Measurements from ENCODE around the gene XPNPEP1.
A peak's percentile ranks its signal among the peaks of the same experiment; 100 is the strongest.

Gene XPNPEP1

GRCh38 chr10:109852475-109853037 is 70.8 kb downstream of the XPNPEP1 start:
- no peaks in the 10 kb centered on the region for H3K36me3 ChIP-seq (ENCODE audit: control insufficient read depth, low read length)
- H3K79me2 ChIP-seq (ENCODE audit: control insufficient read depth, low read length) = no peaks in the 10 kb centered on the region
- H3K4me3 ChIP-seq (ENCODE audit: low read length) = no peak overlapping the region
- TF ChIP-seq CTCF (IDR thresholded peaks at IDR 0.05; ENCODE audit: low read depth, low read length, poor library complexity, severe bottlenecking) (peak; percentile 93), EZH2phosphoT487 (IDR thresholded peaks at IDR 0.05; ENCODE audit: borderline replicate concordance, low read length) (no peak)
- no peak overlapping the region for H3K27ac ChIP-seq (ENCODE audit: low read depth, low read length)
- no peaks in the 10 kb centered on the region for H3K9me3 ChIP-seq (ENCODE audit: control insufficient read depth, insufficient read depth, low read length)
- H4K20me1 ChIP-seq (ENCODE audit: control insufficient read depth, insufficient read depth, low read depth, low read length) = no peaks in the 10 kb centered on the region
- peaks cover 8% of the 10 kb centered on the region; the same call in 1 of the 2 replicates for H3K27me3 ChIP-seq (ENCODE audit: control insufficient read depth, low read length)
- H3K9me2 ChIP-seq (replicated peaks; ENCODE audit: control insufficient read depth, low read length) = no peaks in the 10 kb centered on the region
- H3F3A ChIP-seq (ENCODE audit: control insufficient read depth, insufficient read depth) = no peaks in the 10 kb centered on the region
- no peak overlapping the region for H3K4me2 ChIP-seq (ENCODE audit: low read length)
- no peaks in the 10 kb centered on the region for H3K4me1 ChIP-seq (ENCODE audit: control insufficient read depth, low read length)

GRCh38 chr10:109851616-109852474 is 71.5 kb downstream of the XPNPEP1 start:
- Histone ChIP-seq H3K4me2 (ENCODE audit: low read length) (no peak overlapping the region), H3K27me3 (ENCODE audit: control insufficient read depth, low read length) (peaks cover 11% of the 10 kb centered on the region), H3K79me2 (ENCODE audit: control insufficient read depth, low read length) (no peaks in the 10 kb centered on the region), H4K20me1 (ENCODE audit: control insufficient read depth, insufficient read depth, low read depth, low read length) (no peaks in the 10 kb centered on the region), H3K9me2 (replicated peaks; ENCODE audit: control insufficient read depth, low read length) (no peaks in the 10 kb centered on the region), H3K4me3 (ENCODE audit: low read length) (no peak overlapping the region), H3K9me3 (ENCODE audit: control insufficient read depth, insufficient read depth, low read length) (no peaks in the 10 kb centered on the region), H3K27ac (ENCODE audit: low read depth, low read length) (no peak overlapping the region), H3F3A (ENCODE audit: control insufficient read depth, insufficient read depth) (no peaks in the 10 kb centered on the region), H3K4me1 (ENCODE audit: control insufficient read depth, low read length) (no peaks in the 10 kb centered on the region), H3K36me3 (ENCODE audit: control insufficient read depth, low read length) (no peaks in the 10 kb centered on the region)
- TF ChIP-seq CTCF (IDR thresholded peaks at IDR 0.05; ENCODE audit: low read depth, low read length, poor library complexity, severe bottlenecking) (no peak), EZH2phosphoT487 (IDR thresholded peaks at IDR 0.05; ENCODE audit: borderline replicate concordance, low read length) (no peak)

GRCh38 chr10:109846832-109847231 is 76.5 kb downstream of the XPNPEP1 start:
- TF ChIP-seq CTCF (IDR thresholded peaks at IDR 0.05; ENCODE audit: low read depth, low read length, poor library complexity, severe bottlenecking) = no peak
- no peak for TF ChIP-seq EZH2phosphoT487 (IDR thresholded peaks at IDR 0.05; ENCODE audit: borderline replicate concordance, low read length)
- Histone ChIP-seq H3K27ac (ENCODE audit: low read depth, low read length) (no peak overlapping the region), H3K4me3 (ENCODE audit: low read length) (no peak overlapping the region), H3K4me2 (ENCODE audit: low read length) (no peak overlapping the region), H3K9me2 (replicated peaks; ENCODE audit: control insufficient read depth, low read length) (no peaks in the 10 kb centered on the region), H3K27me3 (ENCODE audit: control insufficient read depth, low read length) (peaks cover 21% of the 10 kb centered on the region), H3K4me1 (ENCODE audit: control insufficient read depth, low read length) (no peaks in the 10 kb centered on the region), H3F3A (ENCODE audit: control insufficient read depth, insufficient read depth) (no peaks in the 10 kb centered on the region), H3K36me3 (ENCODE audit: control insufficient read depth, low read length) (no peaks in the 10 kb centered on the region), H3K79me2 (ENCODE audit: control insufficient read depth, low read length) (no peaks in the 10 kb centered on the region), H4K20me1 (ENCODE audit: control insufficient read depth, insufficient read depth, low read depth, low read length) (no peaks in the 10 kb centered on the region), H3K9me3 (ENCODE audit: control insufficient read depth, insufficient read depth, low read length) (no peaks in the 10 kb centered on the region)

All from DOHH2 (cell line).